ENCODE data around the gene DGLUCY.

GRCh38 chr14:91244501-91244901 is 130.6 kb downstream of the DGLUCY start, which contains the start of gene GPR68:
- TF ChIP-seq CTCF (IDR thresholded peaks at IDR 0.05) (no peak), ZFX (IDR thresholded peaks at IDR 0.05; ENCODE audit: borderline replicate concordance) (no peak)
